H1 (cell line): ENCODE data around the gene ASIC5. TPM values are rescaled to one million over a fixed set of nuclear protein-coding genes. Genes with fewer than 3 reads are reported as not detected.

Experiments used
- CTCF ChIA-PET: fragments of 300-600 bp; sonication (Branson Sonifier 250); formaldehyde crosslinking; loops from one replicate; lab custom pipeline; 2021; ENCODE audit not compliant: partially characterized antibody; lab: Charles Lee
- POLR2A ChIA-PET: fragments of 300-600 bp; sonication (Branson Sonifier 250); formaldehyde crosslinking; loops from one replicate; lab custom pipeline; 2021; ENCODE audit warnings: inconsistent platforms; ENCODE audit not compliant: partially characterized antibody; lab: Charles Lee
- DNase-seq, 2 experiments: peaks; one replicate each; pipeline versions ENCODE4 v3.0.0 to v3.0.0-alpha.2; 2010 to 2022; ENCODE audit warnings: low spot score in 2 of 2, low read depth in 1 of 2, mixed read lengths in 1 of 2
- FAIRE-seq: peaks from 2 replicates; lab custom pipeline; 2011; peaks lifted over from hg19 to GRCh38; lab: Jason Lieb, UNC
- H2AFZ ChIP-seq: 2 replicates; pipeline ENCODE4 v1.8.1; 2012; ENCODE audit warnings: low read length, inconsistent platforms
- H2AK5ac ChIP-seq: 2 replicates; pipeline ENCODE4 v1.6.1; 2013; ENCODE audit warnings: low read depth, low read length
- H2BK120ac ChIP-seq: replicated peaks from 2 replicates; pipeline ENCODE3; 2013; ENCODE audit warnings: low read depth, low read length, inconsistent platforms
- H2BK12ac ChIP-seq: 2 replicates; pipeline ENCODE4 v1.6.1; 2013; ENCODE audit warnings: low read depth, low read length
- H2BK15ac ChIP-seq: 2 replicates; pipeline ENCODE4 v1.6.1; 2013; ENCODE audit warnings: low read length
- H2BK20ac ChIP-seq: 2 replicates; pipeline ENCODE4 v1.6.1; 2013; ENCODE audit warnings: low read length
- H2BK5ac ChIP-seq: 2 replicates; pipeline ENCODE4 v1.6.1; 2013; ENCODE audit warnings: low read depth, low read length
- H3K14ac ChIP-seq: 2 replicates; pipeline ENCODE4 v1.6.1; 2013; ENCODE audit warnings: inconsistent platforms; ENCODE audit not compliant: insufficient read length
- H3K18ac ChIP-seq: 2 replicates; pipeline ENCODE4 v1.6.1; 2013; ENCODE audit warnings: low read length; ENCODE audit errors: extremely low read depth
- H3K23ac ChIP-seq: 2 replicates; pipeline ENCODE4 v1.6.1; 2013; ENCODE audit warnings: inconsistent platforms; ENCODE audit not compliant: insufficient read length
- H3K23me2 ChIP-seq: 2 replicates; pipeline ENCODE4 v1.6.1; 2013; ENCODE audit warnings: low read depth, low read length
- H3K27ac ChIP-seq: 2 replicates; pipeline ENCODE4 v1.6.1; 2011; ENCODE audit warnings: low read depth, low read length, inconsistent platforms
- H3K27me3 ChIP-seq, 4 experiments: replicated peaks in 1 of 4; 1 replicate in 1 of 4; 2 replicates in 3 of 4; pipeline versions ENCODE4 v1.6.1 to v1.8.1; 2011 to 2013; ENCODE audit warnings: low read length in 3 of 4, mild to moderate bottlenecking in 3 of 4, inconsistent platforms in 2 of 4, mixed read lengths in 2 of 4, moderate library complexity in 1 of 4; ENCODE audit not compliant: control insufficient read depth in 3 of 4, insufficient read depth in 3 of 4; ENCODE audit errors: extremely low read depth in 1 of 4
- H3K36me3 ChIP-seq, 4 experiments: 2 replicates each; pipeline versions ENCODE4 v1.6.1 to v1.8.1; 2011 to 2013; ENCODE audit warnings: mild to moderate bottlenecking in 4 of 4, low read length in 3 of 4, moderate library complexity in 2 of 4, control low read depth in 1 of 4, inconsistent platforms in 1 of 4; ENCODE audit not compliant: insufficient read depth in 4 of 4, control insufficient read depth in 2 of 4
- H3K4ac ChIP-seq: replicated peaks from 2 replicates; pipeline ENCODE3; 2013; ENCODE audit warnings: low read length, low read depth, mixed read lengths, inconsistent platforms; ENCODE audit not compliant: insufficient read length
- H3K4me1 ChIP-seq, 4 experiments: replicated peaks in 1 of 4; 1 replicate in 1 of 4; 2 replicates in 3 of 4; pipeline versions ENCODE4 v1.6.1 to v1.8.1; 2011 to 2013; ENCODE audit warnings: low read length in 3 of 4, inconsistent platforms in 2 of 4, mixed read lengths in 1 of 4; ENCODE audit not compliant: insufficient read depth in 4 of 4, control insufficient read depth in 3 of 4
- H3K4me2 ChIP-seq, 2 experiments: 2 replicates each; pipeline versions ENCODE4 v1.6.1 to v1.8.1; 2011 to 2013; ENCODE audit warnings: low read depth in 2 of 2, low read length in 2 of 2, control low read depth in 1 of 2, inconsistent platforms in 1 of 2, mild to moderate bottlenecking in 1 of 2; ENCODE audit not compliant: insufficient read depth in 1 of 2
- H3K4me3 ChIP-seq, 4 experiments: fragments of 200-600, 300-600 bp in 1 of 4; sonication (generic), shearing (Covaris generic), sonication (Bioruptor Twin) in 1 of 4; 2 replicates each; pipeline versions ENCODE4 v1.5.1 to v1.8.1; 2011 to 2016; ENCODE audit warnings: low read length in 4 of 4, low read depth in 3 of 4, control low read depth in 2 of 4, inconsistent platforms in 2 of 4, mild to moderate bottlenecking in 2 of 4, mixed read lengths in 1 of 4, moderate library complexity in 1 of 4; ENCODE audit not compliant: insufficient read depth in 2 of 4; ENCODE audit errors: extremely low read depth in 1 of 4
- H3K56ac ChIP-seq: replicated peaks from 2 replicates; pipeline ENCODE3; 2013; ENCODE audit warnings: low read depth, mild to moderate bottlenecking, mixed read lengths, low read length, inconsistent platforms; ENCODE audit not compliant: insufficient read length
- H3K79me1 ChIP-seq: 2 replicates; pipeline ENCODE4 v1.6.1; 2013; ENCODE audit warnings: low read depth, low read length, control low read depth
- H3K79me2 ChIP-seq, 2 experiments: 2 replicates each; pipeline versions ENCODE4 v1.6.1 to v1.8.1; 2012 to 2013; ENCODE audit warnings: low read length in 2 of 2, mild to moderate bottlenecking in 2 of 2, inconsistent platforms in 1 of 2; ENCODE audit not compliant: insufficient read depth in 2 of 2, control insufficient read depth in 1 of 2
- H3K9ac ChIP-seq, 4 experiments: replicated peaks in 1 of 4; 1 replicate in 1 of 4; 2 replicates in 3 of 4; pipeline versions ENCODE4 v1.6.1 to v1.8.1; 2011 to 2013; ENCODE audit warnings: low read depth in 3 of 4, low read length in 3 of 4, control low read depth in 2 of 4, mild to moderate bottlenecking in 2 of 4, moderate library complexity in 2 of 4, inconsistent platforms in 1 of 4; ENCODE audit errors: extremely low read depth in 1 of 4
- H3K9me3 ChIP-seq, 2 experiments: 2 replicates each; pipeline versions ENCODE4 v1.6.1 to v1.8.1; 2012 to 2013; ENCODE audit warnings: mild to moderate bottlenecking in 2 of 2, moderate library complexity in 2 of 2, control low read depth in 1 of 2, inconsistent platforms in 1 of 2, low read depth in 1 of 2, low read length in 1 of 2, mixed read lengths in 1 of 2; ENCODE audit not compliant: insufficient read depth in 2 of 2
- H4K20me1 ChIP-seq, 2 experiments: replicated peaks in 1 of 2; 2 replicates each; pipeline versions ENCODE3 to v1.8.1; 2011 to 2013; ENCODE audit warnings: inconsistent platforms in 2 of 2, low read length in 2 of 2, mild to moderate bottlenecking in 1 of 2; ENCODE audit not compliant: insufficient read depth in 2 of 2, control insufficient read depth in 1 of 2
- H4K5ac ChIP-seq: 2 replicates; pipeline ENCODE4 v1.6.1; 2013; ENCODE audit warnings: low read length, low read depth, mixed read lengths, inconsistent platforms; ENCODE audit not compliant: insufficient read length
- H4K8ac ChIP-seq: 2 replicates; pipeline ENCODE4 v1.8.0; 2013; ENCODE audit warnings: mild to moderate bottlenecking, moderate library complexity, low read length, inconsistent platforms; ENCODE audit not compliant: insufficient read depth; ENCODE audit errors: extremely low read depth
- H4K91ac ChIP-seq: replicated peaks from 2 replicates; pipeline ENCODE3; 2013; ENCODE audit warnings: low read length, mixed read lengths, inconsistent platforms; ENCODE audit not compliant: insufficient read length
- WGBS, 2 experiments: shearing (Covaris generic) in 1 of 2; methylation state at CpG; one replicate each; pipeline versions ENCODE4 v1.1.6 to v1.1.7; 2013 to 2015; ENCODE audit warnings: low lambda C conversion rate in 2 of 2, mixed read lengths in 2 of 2, inconsistent platforms in 1 of 2, low coverage in 1 of 2, missing lambda C conversion rate in 1 of 2; ENCODE audit not compliant: insufficient replicate concordance in 2 of 2, insufficient coverage in 1 of 2, insufficient read length in 1 of 2; ENCODE audit errors: extremely low coverage in 1 of 2, missing lambda C conversion rate in 1 of 2; 5-methylcytosine and 5-hydroxymethylcytosine counted together
- polyA plus RNA-seq, 7 experiments: library from polyadenylated mRNA; depleted of rRNA in 3 of 7; stranded (reverse) in 5 of 7; unstranded in 2 of 7; fragments of >200 nt in 5 of 7; fragments of 200-250 nt in 2 of 7; gene quantifications; 1 replicate in 5 of 7; 2 replicates in 1 of 7; 4 replicates in 1 of 7; pipeline versions ENCODE4 v1.2.1 to v1.2.3, GENCODE V29; 2011 to 2013; ENCODE audit warnings: missing spikeins in 2 of 7, mixed read lengths in 2 of 7
- total RNA-seq: library from RNA; stranded (reverse); fragmentation: NEBNext Ultra II Directional; extraction: Animal tissue kit (Norgen Biotek cat#: 25700); gene quantifications from 2 replicates; pipeline ENCODE4 v1.2.1, GENCODE V29; 2021

Gene ASIC5
- total and polyA plus RNA-seq, 2 of the 8 experiments (the other 6 are each of a cell fraction or from before 2014, with no cell fraction given) = not detected

DNA sequence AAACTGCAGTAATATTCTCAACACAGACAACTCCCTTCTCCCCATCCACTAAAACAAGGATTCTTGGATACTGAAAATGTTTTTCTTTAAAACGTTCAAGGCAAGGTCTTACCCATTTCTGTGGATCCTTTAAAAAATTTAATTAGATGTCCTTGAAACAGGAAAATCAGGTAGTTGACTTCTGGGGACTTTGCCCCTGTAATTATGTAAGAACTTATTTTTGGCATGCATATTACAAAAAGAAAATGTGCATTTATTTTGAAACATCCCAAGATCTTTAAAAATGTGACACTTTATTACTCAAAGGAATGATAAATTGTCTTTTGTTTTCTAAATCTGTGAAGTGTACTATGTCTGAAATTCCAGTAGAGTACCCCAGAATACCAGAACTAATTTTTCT lies 81.4 kb downstream of the ASIC5 start:
- Histone ChIP-seq H3K4me2 (no peak overlapping the region), H3K79me2 (no peaks in the 10 kb centered on the region), H3K18ac (no peak overlapping the region), H2BK5ac (no peak overlapping the region), H3K56ac (no peak overlapping the region), H3K4me3 (no peak overlapping the region), H4K8ac (no peak overlapping the region), H3K4me1 (no peaks in the 10 kb centered on the region), H3K36me3 (no peaks in the 10 kb centered on the region), H4K20me1 (no peaks in the 10 kb centered on the region), H2BK15ac (no peak overlapping the region), H3K9ac (no peak overlapping the region), H2AFZ (no peak overlapping the region), H3K9me3 (no peaks in the 10 kb centered on the region), H3K27ac (no peak overlapping the region), H2BK20ac (no peak overlapping the region), H3K23ac (no peak overlapping the region), H2AK5ac (no peak overlapping the region), H3K27me3 (no peaks in the 10 kb centered on the region), H3K23me2 (0 out of 2 replicates have a peak, but pooled peaks cover 1% of the 10 kb centered on the region), H4K91ac (no peak overlapping the region), H3K4ac (no peak overlapping the region), H2BK12ac (no peak overlapping the region), H3K79me1 (no peaks in the 10 kb centered on the region), H2BK120ac (no peak overlapping the region), H3K14ac (no peak overlapping the region), H4K5ac (no peak overlapping the region)
- ChIA-PET POLR2A (no interaction called here), CTCF (interaction anchor here (1.2 kb wide), 1 partner anchor 12 kb away, joined by 3 read pairs; no protein-coding TSS in a partner anchor)
- no peak for FAIRE-seq
- 60% methylated on average over 1 of the region's 1 CpG; no CpG with 5 or more reads in 1 of the 2 experiments for WGBS, 2 experiments
- no peak for DNase-seq
